Measurements from ENCODE around the gene CAMTA1. TPM values are rescaled to one million over a fixed set of nuclear protein-coding genes. Genes with fewer than 3 reads are reported as not detected.

Gene CAMTA1
- total and polyA plus RNA-seq, 8 donors, result 42.8 to 213 (median 118) TPM

- intact Hi-C loops (cut with DNase I; ENCODE audit: low total_unique reads), result no loop called here
- Histone ChIP-seq H3K27ac (no peak overlapping the region), H3K4me1 (no peaks in the 10 kb centered on the region), H3K4me3 (no peak overlapping the region), H3K27me3 (peaks cover 0 to 4% (median 0%) of the 10 kb centered on the region in 3 donors), H3K36me3 (no peaks in the 10 kb centered on the region), H3K9me3 (no peaks in the 10 kb centered on the region)
- DNase-seq, result no peak
- no peak for TF ChIP-seq POLR2A (IDR thresholded peaks at IDR 0.05)
- TF ChIP-seq EP300 (IDR thresholded peaks at IDR 0.05), result no peak
- no peak for TF ChIP-seq CTCF (IDR thresholded peaks at IDR 0.05)
- no peak for TF ChIP-seq POLR2AphosphoS5 (IDR thresholded peaks at IDR 0.05)
- 68 to 73% (median 71%) methylated on average over 15 of the region's 15 CpGs for WGBS, 5 donors
Observed at GRCh38 chr1:7221826-7222694, 436.8 kb downstream of the CAMTA1 start.

GRCh38 chr1:7222695-7223015, 437.4 kb downstream of the CAMTA1 start:
- no peak for DNase-seq
- Histone ChIP-seq H3K36me3 (no peaks in the 10 kb centered on the region), H3K4me1 (no peaks in the 10 kb centered on the region), H3K27me3 (peaks cover 0 to 7% (median 0%) of the 10 kb centered on the region in 3 donors), H3K27ac (no peak overlapping the region), H3K4me3 (no peak overlapping the region), H3K9me3 (no peaks in the 10 kb centered on the region)
- TF ChIP-seq POLR2AphosphoS5 (IDR thresholded peaks at IDR 0.05) (no peak), POLR2A (IDR thresholded peaks at IDR 0.05) (no peak), CTCF (IDR thresholded peaks at IDR 0.05) (no peak), EP300 (IDR thresholded peaks at IDR 0.05) (no peak)
- intact Hi-C loops (cut with DNase I; ENCODE audit: low total_unique reads), result no loop called here
- WGBS, 5 donors, result 81 to 89% (median 85%) methylated on average over 7 of the region's 7 CpGs

GRCh38 chr1:7223334-7224080, 438.3 kb downstream of the CAMTA1 start:
- no peaks in the 10 kb centered on the region for H3K4me1 ChIP-seq
- peaks cover 0 to 13% (median 0%) of the 10 kb centered on the region in 3 donors for H3K27me3 ChIP-seq
- no peak overlapping the region for H3K27ac ChIP-seq
- H3K36me3 ChIP-seq, result no peaks in the 10 kb centered on the region
- intact Hi-C loops (cut with DNase I; ENCODE audit: low total_unique reads), result no loop called here
- no peaks in the 10 kb centered on the region for H3K9me3 ChIP-seq
- WGBS, 5 donors, result 83 to 88% (median 85%) methylated on average over 9 of the region's 9 CpGs
- H3K4me3 ChIP-seq, result no peak overlapping the region
- no peak for TF ChIP-seq CTCF (IDR thresholded peaks at IDR 0.05)
- TF ChIP-seq POLR2AphosphoS5 (IDR thresholded peaks at IDR 0.05), result no peak
- no peak for TF ChIP-seq POLR2A (IDR thresholded peaks at IDR 0.05)
- no peak for TF ChIP-seq EP300 (IDR thresholded peaks at IDR 0.05)
- no peak for DNase-seq

GRCh38 chr1:7224081-7224534, 438.9 kb downstream of the CAMTA1 start:
- Histone ChIP-seq H3K9me3 (no peaks in the 10 kb centered on the region), H3K4me3 (no peak overlapping the region), H3K4me1 (no peaks in the 10 kb centered on the region), H3K27me3 (peaks cover 0 to 16% (median 0%) of the 10 kb centered on the region in 3 donors), H3K36me3 (no peaks in the 10 kb centered on the region), H3K27ac (no peak overlapping the region)
- TF ChIP-seq POLR2A (IDR thresholded peaks at IDR 0.05) (no peak), CTCF (IDR thresholded peaks at IDR 0.05) (no peak), EP300 (IDR thresholded peaks at IDR 0.05) (no peak), POLR2AphosphoS5 (IDR thresholded peaks at IDR 0.05) (no peak)
- intact Hi-C loops (cut with DNase I; ENCODE audit: low total_unique reads), result no loop called here
- DNase-seq, result no peak
- 73 to 79% (median 76%) methylated on average over 10 of the region's 10 CpGs for WGBS, 5 donors

All from stomach (tissue), 9 donors.